ENCODE results near the gene GAREM1. TPM values are rescaled to one million over a fixed set of nuclear protein-coding genes. Genes with fewer than 3 reads are reported as not detected.

The GAREM1 gene
- total RNA-seq, 1 donor, result 0.86 TPM

- DNase-seq (ENCODE audit: low read depth), result no peak
- TF ChIP-seq CTCF (IDR thresholded peaks at IDR 0.05; ENCODE audit: insufficient read depth, low read depth, low read length), result no peak
- no peak overlapping the region for H3K4me3 ChIP-seq (ENCODE audit: low read depth, low read length)
These were observed 183.4 kb downstream of the GAREM1 start for GRCh38 chr18:32287249-32287648.

- no peak overlapping the region for H3K4me3 ChIP-seq (ENCODE audit: low read depth, low read length)
- TF ChIP-seq CTCF (IDR thresholded peaks at IDR 0.05; ENCODE audit: insufficient read depth, low read depth, low read length), result no peak
- no peak for DNase-seq (ENCODE audit: low read depth)
These were observed 183.9 kb downstream of the GAREM1 start for GRCh38 chr18:32286749-32287148.

GRCh38 chr18:32284284-32284683 is 186.4 kb downstream of the GAREM1 start:
- TF ChIP-seq CTCF (IDR thresholded peaks at IDR 0.05; ENCODE audit: insufficient read depth, low read depth, low read length), result no peak
- no peak overlapping the region for H3K4me3 ChIP-seq (ENCODE audit: low read depth, low read length)
- no peak for DNase-seq (ENCODE audit: low read depth)

GRCh38 chr18:32280911-32281310 is 189.8 kb downstream of the GAREM1 start:
- DNase-seq (ENCODE audit: low read depth), result no peak
- no peak for TF ChIP-seq CTCF (IDR thresholded peaks at IDR 0.05; ENCODE audit: insufficient read depth, low read depth, low read length)
- H3K4me3 ChIP-seq (ENCODE audit: low read depth, low read length), result no peak overlapping the region

GRCh38 chr18:32280188-32280783 is 190.4 kb downstream of the GAREM1 start:
- TF ChIP-seq CTCF (IDR thresholded peaks at IDR 0.05; ENCODE audit: insufficient read depth, low read depth, low read length), result no peak
- no peak overlapping the region for H3K4me3 ChIP-seq (ENCODE audit: low read depth, low read length)
- no peak for DNase-seq (ENCODE audit: low read depth)

GRCh38 chr18:32278177-32278799 is 192.4 kb downstream of the GAREM1 start:
- no peak for TF ChIP-seq CTCF (IDR thresholded peaks at IDR 0.05; ENCODE audit: insufficient read depth, low read depth, low read length)
- no peak for DNase-seq (ENCODE audit: low read depth)
- H3K4me3 ChIP-seq (ENCODE audit: low read depth, low read length), result no peak overlapping the region

DNA sequence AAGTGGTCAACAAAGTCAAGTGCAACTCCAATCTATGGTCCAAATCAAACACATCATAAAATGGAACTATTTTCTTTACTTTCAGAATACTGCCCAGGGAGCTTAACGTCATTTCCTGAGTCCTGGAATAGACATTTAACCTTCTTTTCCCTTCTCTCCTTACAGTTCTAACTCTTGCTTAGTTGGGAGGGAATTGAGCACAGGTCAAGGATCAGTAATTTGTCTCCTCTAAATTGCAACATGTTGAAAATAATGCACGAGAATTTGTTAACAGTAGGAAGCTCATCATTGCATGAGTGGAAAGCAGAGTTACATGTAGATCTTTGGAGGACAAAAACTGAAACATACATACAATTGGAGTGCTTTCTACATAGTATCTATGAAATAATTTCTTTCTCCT is 193.1 kb downstream of the GAREM1 start:
- DNase-seq (ENCODE audit: low read depth), result no peak
- no peak overlapping the region for H3K4me3 ChIP-seq (ENCODE audit: low read depth, low read length)
- TF ChIP-seq CTCF (IDR thresholded peaks at IDR 0.05; ENCODE audit: insufficient read depth, low read depth, low read length), result no peak

Data from fibroblast of villous mesenchyme (primary cell).